Ammon's horn (tissue), 1 donor: Measurements from ENCODE around the gene OGFRL1.

ENCODE experiments used
- DNase-seq: peaks from one replicate; pipeline ENCODE4 v3.0.0-alpha.2; 2016; ENCODE audit warnings: low spot score

Gene OGFRL1

DNA sequence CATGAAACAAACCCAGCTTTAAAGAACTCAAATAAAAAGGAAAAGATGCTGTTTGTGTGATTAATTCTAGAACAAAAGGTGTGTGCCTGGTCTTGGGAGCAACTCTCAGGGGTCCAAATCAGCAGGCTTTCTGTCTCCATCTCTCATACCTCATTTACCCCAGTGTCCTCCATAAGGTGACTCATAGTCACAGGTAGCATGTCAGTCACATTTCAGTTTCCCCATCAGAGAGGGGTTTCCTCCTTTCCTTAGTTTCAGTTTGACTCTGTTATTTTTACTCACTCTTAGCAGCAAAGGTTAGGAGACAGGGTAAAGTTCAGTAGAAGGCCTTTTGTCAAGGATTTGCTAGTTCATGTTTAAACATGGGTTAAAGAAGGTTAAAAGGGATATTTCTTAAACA lies 46.2 kb downstream of the OGFRL1 start:
- DNase-seq: no peak

DNA sequence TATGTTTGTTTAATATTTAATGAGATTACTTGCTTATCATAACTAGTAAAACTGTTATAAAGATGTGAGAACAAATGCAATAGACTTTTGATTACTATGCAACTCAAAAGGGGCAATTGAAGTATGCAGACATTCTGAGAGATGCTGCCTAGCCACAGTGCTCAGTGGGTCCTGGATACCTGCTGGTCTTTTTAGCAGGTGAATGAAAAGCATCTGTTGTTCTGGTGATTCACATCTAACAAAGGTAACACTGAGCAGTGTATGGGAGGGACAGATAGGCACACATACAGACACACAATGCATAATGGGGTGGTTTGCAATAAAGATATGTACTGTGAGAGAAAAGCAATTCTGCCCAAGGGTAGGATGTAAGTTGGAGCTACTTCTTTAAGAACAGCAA lies 46.9 kb downstream of the OGFRL1 start:
- DNase-seq: no peak

DNA sequence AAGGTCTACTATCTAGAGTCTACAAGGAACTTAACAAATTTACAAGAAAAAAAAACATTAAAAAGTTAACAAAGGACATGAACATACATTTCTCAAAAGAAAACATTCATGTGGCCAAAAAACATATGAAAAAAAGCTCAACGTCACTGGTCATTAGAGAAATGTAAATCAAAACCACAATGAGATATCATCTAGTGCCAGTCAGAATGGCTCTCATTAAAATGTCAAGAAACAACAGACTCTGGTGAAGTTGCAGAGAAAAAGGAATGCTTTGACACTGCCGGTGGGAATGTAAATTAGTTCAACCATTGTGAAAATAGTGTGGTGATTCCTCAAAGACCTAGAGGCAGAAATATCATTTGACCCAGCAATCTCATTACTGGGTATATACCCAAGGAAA lies 48.3 kb downstream of the OGFRL1 start:
- DNase-seq: no peak

DNA sequence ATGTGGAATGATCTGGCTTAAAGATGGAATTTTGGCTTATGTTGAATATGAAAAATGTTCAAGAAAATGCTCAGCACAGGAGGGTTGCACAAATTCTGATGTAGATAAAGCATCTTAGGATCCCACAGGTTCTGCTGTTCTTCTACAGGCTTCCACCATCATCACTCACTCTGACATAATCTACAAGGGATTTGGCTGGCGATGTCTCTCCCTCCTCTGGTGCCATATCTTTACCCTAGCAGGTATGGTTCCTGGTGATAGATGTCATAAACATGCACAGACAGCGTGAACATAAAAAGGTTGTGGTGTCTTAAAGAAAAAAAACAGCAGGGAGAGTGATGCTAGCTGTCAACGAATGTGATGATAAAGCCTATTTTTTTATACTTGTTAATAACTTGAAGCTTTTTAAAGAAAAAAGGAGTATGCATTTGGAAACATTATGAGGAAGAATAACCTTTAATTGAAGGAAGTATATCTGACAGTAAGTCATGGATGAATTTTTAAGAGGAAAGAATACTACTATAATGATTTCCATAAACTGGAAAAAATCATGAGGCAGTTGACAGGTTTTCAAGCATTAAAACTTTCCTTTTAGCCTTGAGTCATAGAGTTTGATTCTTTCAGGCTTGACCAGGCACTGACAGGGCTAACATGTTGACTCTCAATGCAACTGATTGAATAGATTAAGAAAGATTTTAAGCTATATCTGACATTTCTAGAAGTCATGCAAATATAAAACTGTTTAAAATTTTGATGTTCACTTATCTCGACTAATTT lies 50.1 kb downstream of the OGFRL1 start:
- no peak for DNase-seq

DNA sequence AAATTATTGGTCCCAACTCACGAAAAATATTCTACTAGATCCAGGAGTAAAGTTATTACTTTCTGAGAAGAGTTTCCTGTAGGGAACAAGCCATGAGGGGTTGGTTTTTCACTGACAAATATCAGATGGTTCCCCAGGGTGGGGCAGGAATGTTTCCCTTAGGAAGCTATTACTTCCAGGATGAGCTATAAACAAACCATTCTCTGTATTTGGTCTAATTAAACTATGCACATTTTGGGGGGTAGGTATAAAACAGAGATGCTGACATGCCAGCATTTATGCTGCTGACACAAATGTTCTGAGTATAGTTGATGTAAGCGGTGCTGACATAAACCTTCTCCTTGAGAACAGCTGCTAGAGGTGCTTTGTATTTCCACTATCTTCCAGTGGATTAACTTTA lies 54.2 kb downstream of the OGFRL1 start:
- no peak for DNase-seq

DNA sequence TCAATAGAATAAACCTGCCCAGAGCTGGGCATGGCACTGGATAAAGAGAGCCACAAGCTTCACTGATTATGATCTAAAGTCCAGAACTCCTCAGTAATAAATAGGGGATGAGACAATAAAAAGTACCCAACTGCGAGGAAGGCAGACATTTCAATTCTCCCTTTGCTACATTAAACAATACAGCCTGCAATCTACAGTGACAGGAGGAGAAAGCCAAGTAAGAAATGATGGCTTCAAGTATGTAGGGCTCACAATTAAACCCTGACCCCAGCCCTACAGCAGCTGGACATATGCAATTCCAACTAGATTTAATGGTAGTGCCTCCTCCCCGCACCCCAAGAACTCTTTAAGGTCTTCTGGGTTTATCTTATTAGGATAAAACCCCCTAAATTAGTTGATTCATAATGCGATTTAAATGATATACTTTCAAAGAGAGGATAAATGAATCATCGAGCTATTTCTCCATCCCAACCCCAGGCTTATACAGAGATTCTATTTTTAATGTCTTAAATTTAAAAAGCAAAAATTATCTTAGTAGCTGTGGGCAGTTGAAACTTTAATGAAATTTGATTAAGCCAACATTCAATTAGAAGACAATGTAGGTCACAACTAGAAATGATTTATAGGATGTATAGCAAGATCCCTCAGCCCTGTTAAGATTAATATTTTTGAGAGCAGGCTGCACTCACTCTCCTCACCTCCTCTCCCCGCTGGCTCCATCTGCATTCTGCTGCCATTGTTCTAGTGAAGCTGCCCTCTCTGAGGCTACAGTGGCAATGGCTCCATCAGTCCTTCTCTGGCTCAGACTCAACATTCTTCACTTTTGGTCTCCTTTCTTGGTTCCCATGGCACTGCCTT lies 57.1 kb downstream of the OGFRL1 start:
- peak; percentile 64 for DNase-seq

DNA sequence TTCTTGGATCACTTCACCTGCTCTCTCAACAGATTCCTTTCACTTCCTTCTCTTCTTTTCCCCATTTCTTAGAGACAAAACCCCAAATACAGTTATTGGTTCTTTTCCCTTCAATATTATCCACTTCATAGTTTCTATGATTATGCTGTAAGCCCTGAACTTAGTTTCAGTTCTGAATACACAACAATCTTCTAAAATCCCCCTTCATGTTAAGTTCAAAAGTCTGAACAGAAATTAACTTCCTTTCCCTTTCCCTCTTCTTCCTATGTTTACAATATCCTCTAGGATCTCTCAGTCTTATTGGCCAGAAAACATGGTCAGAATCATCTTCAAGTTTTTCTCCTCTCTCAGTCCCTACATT lies 57.7 kb downstream of the OGFRL1 start:
- no peak for DNase-seq

DNA sequence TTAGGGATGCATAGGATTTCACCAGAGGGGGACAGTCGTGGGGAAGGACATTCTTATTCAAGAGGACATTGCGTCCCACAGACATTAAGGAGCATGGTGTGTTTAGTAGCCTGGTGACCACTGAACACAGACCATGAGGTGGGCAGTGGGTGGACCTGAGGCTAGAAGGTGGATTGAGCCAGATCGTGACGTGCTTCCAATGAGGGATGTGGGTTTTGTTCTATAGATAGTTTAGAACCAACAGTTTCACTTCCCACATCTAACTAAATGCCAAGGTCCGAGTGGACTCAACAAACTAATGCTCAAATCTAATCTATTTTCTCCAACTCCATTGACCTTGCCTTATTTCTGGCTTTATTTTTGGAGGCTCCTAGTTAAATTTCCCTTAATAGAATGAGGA lies 58.5 kb downstream of the OGFRL1 start:
- DNase-seq: peak; percentile 53

DNA sequence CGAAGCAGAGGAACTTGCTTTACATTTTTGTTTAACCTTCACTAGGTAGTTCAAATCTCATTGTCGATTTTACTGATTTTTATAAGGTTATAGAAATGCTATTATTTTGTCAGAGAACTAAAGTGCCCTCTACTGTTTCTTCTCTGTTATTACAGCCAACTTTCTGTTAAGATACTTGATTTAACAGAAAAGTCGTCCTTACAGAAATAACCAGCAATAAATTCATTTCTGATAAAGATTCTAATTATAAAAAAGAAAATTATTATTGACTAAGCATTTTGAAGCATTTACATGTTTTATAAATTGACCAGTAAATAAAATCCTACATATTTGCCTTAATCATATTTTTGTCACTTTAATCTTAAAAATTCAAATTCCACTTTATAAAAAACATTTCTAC lies 60.8 kb downstream of the OGFRL1 start:
- DNase-seq: no peak

DNA sequence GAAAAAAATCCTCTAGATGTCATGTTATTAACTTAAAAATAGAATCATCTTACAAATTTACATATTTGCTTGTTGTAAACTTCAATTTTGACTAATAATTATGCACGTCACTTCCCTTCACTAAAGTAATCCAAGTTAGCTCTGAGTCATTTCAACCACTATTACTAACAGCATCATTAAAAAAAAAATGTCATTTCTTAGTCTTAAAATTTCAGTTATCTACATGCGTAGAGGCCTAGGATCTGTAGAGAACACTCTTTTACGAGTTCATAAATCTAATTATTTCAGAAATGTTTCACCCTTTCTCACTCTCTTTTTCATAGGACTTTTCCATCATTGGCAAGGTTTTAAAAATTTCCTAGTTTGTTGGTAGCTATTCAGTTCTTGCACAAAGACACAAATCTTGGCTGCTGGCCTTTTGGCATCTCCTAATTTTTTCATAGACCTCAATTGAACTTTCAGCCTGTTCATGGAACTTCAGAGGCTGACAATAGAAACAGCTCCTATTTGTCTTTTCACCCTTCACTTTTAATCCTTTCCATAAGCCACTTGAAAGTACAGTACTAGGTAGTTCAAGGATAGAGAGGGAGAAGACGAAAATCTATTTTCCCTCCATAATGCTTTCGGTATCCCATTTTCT lies 61.5 kb downstream of the OGFRL1 start:
- peak; percentile 51 for DNase-seq

DNA sequence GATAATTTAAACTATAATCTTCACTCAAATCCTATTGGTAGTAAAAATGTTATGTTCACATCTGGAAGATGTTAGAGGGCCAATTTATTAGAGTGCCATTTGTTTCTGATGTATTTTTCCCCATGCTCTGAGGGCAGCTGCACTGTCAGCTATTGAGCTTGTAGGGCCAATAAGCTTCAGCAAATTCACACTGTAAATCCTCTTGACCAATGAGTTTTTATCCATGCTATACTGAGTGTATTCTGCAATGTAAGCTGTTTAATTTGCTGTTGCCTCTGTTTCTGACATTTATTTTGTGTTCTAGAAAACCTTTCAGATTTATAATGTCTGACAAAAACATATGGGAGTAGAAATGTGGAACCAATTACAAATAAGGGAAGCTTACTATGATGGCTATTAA lies 62.6 kb downstream of the OGFRL1 start:
- DNase-seq: no peak
